ENCODE results near the gene PPP1R12C. TPM values are rescaled to one million over a fixed set of nuclear protein-coding genes. Genes with fewer than 3 reads are reported as not detected.

Gene PPP1R12C
- total RNA-seq, 4 donors from 2014 or later: 30.0 to 149 (median 69.6) TPM

DNA sequence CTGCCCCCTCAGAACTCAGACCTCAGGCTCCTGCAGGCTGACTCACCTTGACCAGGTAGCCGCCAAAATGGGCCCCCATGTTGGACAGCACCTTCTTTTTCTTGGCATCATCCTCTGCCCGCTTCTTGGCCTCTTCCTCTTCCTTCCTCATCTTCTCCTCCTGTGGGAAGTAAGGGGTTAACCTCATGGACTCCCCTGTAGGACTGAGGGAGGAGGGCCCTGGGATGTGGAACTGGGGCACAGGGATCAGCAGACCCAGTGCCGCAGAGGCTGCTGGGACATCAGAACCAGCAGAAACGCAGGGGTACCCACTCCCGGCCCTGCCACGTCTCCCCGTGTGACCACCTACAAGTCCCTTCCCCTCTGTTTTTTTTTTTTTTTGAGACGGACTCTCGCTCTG lies 20.5 kb upstream of the PPP1R12C start:
- TF ChIP-seq, protein P1, sequence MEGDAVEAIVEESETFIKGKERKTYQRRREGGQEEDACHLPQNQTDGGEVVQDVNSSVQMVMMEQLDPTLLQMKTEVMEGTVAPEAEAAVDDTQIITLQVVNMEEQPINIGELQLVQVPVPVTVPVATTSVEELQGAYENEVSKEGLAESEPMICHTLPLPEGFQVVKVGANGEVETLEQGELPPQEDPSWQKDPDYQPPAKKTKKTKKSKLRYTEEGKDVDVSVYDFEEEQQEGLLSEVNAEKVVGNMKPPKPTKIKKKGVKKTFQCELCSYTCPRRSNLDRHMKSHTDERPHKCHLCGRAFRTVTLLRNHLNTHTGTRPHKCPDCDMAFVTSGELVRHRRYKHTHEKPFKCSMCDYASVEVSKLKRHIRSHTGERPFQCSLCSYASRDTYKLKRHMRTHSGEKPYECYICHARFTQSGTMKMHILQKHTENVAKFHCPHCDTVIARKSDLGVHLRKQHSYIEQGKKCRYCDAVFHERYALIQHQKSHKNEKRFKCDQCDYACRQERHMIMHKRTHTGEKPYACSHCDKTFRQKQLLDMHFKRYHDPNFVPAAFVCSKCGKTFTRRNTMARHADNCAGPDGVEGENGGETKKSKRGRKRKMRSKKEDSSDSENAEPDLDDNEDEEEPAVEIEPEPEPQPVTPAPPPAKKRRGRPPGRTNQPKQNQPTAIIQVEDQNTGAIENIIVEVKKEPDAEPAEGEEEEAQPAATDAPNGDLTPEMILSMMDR (IDR thresholded peaks at IDR 0.05; ENCODE audit: low read depth): no peak

DNA sequence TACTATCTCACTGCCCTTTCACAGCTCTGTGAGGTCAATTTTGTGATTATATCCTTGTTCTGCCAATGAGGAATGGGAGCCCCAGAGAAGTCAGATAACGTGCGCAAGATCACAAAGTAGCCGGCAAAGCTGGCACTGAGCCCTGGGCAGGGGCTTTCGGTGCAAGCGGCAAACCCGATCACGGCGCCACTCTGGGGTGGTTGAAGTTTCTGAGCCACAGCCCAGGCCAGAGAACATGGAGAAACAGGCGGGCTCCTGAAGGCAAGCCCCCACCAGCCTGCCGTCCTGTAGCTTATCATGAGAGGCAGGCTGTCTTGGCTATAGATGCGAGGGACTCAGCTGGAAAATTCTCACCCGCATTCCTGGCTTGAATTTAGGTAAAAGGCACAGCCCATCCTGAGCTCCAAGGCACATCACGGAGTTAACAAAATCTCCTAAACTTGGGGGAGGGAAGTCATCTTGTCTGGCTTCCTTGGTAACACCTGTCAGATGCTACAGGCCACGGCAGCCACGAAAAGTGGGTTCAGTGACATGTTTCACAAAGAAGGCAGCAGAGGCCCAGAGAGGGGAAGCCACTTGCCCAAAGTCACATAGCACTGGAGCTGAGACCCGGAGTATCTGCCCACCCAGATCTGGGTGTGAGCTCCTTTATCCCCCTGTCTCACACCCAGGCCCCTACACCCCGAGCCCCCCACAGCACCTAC lies 19.1 kb upstream of the PPP1R12C start:
- TF ChIP-seq, protein P1 (IDR thresholded peaks at IDR 0.05; ENCODE audit: low read depth): no peak

DNA sequence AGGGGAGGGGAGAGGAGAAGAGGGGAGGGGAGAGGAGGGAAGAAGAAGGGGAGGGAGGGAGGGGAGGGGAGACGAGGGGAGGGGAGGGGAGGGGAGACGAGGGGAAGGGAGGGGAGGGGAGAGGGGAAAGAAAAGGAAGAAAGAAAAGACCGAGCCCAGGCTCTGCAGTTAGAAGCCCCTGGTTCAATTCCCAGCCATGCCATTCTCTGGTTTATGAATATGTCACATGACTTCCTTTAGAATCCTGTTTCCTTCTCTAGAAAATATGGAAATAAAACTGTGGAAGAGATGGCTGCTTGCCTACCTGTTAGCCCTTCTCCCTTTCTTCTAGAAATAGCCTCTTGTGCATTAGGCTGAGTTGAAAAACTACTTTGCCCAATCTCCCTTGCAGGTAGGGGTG lies 17.3 kb upstream of the PPP1R12C start:
- TF ChIP-seq, protein P1 (IDR thresholded peaks at IDR 0.05; ENCODE audit: low read depth): no peak

DNA sequence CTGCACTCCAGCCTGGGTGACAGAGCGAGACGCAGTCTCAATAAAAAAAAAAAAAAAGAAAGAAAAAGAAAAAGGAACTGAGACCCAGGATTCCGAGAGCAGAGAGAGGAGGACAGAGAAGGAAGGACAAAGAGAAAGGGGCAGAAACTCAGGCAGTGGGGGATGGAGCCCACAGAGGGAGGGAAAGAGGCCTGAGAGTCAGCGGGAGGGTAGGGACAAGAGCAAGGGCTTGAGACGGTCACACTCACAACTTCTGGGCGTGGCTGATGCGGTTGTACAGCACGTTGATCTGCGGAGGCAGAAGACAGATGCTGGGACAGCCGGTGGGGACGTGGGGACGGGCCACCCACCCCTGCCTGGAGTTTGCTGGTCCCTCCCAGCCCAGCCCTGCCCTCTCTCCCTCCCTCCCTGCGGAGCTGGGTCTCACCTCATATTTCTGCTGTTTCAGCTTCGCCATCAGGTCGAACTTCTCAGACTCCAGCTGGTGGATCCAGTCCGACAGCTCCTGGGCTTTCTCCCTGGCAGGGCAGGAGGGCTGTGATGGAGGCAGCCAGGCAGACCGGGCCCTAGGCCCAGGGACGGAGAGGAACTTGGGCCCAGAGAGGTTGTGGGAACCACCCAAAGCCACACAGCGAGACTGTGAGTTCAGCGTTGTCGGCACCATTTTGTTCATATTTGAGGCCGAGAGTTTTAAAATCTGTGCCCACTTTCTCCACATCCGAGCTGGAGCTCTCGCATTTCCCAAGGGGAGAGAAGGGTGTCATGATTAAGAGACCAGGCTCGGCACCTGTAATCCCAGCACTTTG lies 16.4 kb upstream of the PPP1R12C start:
- TF ChIP-seq, protein P1 (IDR thresholded peaks at IDR 0.05; ENCODE audit: low read depth): no peak

DNA sequence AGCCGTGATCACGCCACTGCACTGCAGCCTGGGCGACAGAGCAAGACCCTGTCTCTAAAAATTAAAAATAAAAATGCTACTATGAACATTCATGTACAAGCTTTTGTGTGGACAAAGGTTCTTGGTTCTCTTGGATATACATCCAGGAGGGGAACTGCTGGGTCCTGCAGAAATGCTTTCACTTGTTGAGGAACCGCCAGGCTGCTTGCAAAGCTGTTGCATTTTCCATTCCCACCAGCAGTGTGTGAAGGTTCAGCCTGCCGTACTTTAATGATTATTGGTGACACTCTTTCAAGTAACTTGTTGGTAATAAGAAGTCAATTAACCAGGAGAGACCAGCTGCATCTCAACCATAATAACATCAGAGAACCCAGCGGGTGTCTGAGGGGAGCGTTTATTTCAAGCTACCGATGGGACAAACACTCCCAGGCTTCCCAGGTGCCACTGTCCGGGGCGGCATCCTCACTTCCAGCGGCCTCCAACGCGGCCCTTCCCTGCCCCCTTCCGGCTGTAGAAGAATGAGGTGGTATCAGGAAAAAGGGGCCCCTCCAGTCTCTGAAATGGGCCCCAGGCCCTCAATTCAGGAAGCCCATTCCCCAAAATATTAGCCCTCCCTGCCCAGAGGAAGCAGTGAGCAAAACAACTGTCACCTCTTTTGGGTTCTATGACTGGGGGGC lies 15.2 kb upstream of the PPP1R12C start:
- TF ChIP-seq, protein P1 (IDR thresholded peaks at IDR 0.05; ENCODE audit: low read depth): no peak

DNA sequence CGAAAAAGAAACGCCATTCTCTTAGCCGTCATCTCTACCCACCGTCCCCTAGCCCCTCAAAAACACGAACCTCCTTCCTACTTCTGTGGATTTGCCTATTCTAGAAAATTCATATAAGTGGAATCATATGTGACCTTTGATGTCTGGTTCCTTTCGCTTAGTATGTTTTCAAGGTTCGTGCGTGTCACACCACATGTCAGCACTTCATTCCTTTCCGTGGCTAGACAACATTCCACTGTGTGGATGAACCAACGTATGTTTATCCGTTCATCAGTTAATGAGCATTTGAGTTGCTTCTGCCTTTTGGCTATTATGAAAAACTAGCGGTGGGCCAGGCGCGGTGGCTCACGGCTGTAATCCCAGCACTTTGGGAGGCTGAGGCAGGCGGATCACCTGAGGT lies 14.0 kb upstream of the PPP1R12C start:
- TF ChIP-seq, protein P1 (IDR thresholded peaks at IDR 0.05; ENCODE audit: low read depth): no peak

DNA sequence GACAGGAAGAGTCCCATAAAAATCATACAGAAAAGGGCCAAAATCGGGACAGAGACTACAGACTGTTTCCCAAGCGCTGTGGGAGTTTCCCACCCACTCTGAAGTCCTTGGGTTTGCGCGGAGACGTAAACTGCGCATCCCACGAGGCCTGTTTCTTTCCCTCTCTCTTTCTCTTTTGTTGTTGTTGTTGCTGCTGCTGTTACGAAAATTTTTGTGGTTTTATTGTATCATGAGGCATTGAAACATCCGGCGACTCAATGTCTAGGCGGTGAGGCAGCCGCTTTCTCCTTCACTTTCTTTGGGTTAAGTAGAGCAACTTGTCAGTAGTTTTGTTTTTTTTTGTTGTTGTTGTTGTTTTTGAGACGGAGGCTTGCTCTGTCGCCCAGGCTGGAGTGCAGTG lies 1.6 kb upstream of the PPP1R12C start:
- TF ChIP-seq, protein P1 (IDR thresholded peaks at IDR 0.05; ENCODE audit: low read depth): no peak
